Erythroblast (primary cell): ENCODE results near the gene GPC5.
"Not testable (repeated sequence)": the region's sequence is repeated elsewhere in the genome, so short reads cannot be mapped to it uniquely, and the experiment has no call there.

Source experiments
- DNase-seq, 2 experiments: peaks; one replicate each; lab custom pipeline; 2025; lab: John Stamatoyannopoulos, UW
- GATA1 ChIP-seq: IDR thresholded peaks from 2 replicates; pipeline ENCODE4 v1.6.1; 2011; ENCODE audit warnings: low read depth, mild to moderate bottlenecking, control low read depth, low read length, moderate library complexity
- POLR2A ChIP-seq: IDR thresholded peaks from 2 replicates; pipeline ENCODE4 v1.6.1; 2011; ENCODE audit warnings: mild to moderate bottlenecking, low read length

GPC5 gene

GRCh38 chr13:91764527-91764926 lies 366.1 kb downstream of the GPC5 start:
- TF ChIP-seq GATA1 = no peak
- no peak for TF ChIP-seq POLR2A

GRCh38 chr13:91767651-91768050 lies 369.2 kb downstream of the GPC5 start:
- DNase-seq = no peak
- TF ChIP-seq POLR2A (no peak), GATA1 (no peak)

More at GRCh38 chr13:91764527-91764926, 366.1 kb downstream of the GPC5 start:
- no peak for DNase-seq

- TF ChIP-seq POLR2A (no peak), GATA1 (no peak)
- DNase-seq = no peak
Observed at GRCh38 chr13:91768746-91769145, 370.3 kb downstream of the GPC5 start.

- TF ChIP-seq GATA1 (no peak), POLR2A (no peak)
- no peak for DNase-seq
Observed at GRCh38 chr13:91771229-91771628, 372.8 kb downstream of the GPC5 start.

- no peak for DNase-seq
- TF ChIP-seq POLR2A (no peak), GATA1 (no peak)
Observed at GRCh38 chr13:91773591-91774227, 375.3 kb downstream of the GPC5 start.

- DNase-seq = no peak
- TF ChIP-seq POLR2A = no peak
- no peak for TF ChIP-seq GATA1
Observed at GRCh38 chr13:91774397-91774796, 376.0 kb downstream of the GPC5 start.

GRCh38 chr13:91776611-91777193 lies 378.3 kb downstream of the GPC5 start:
- TF ChIP-seq POLR2A (no peak), GATA1 (no peak)
- DNase-seq = no peak

GRCh38 chr13:91778123-91778522 lies 379.7 kb downstream of the GPC5 start:
- TF ChIP-seq GATA1 = no peak
- no peak for TF ChIP-seq POLR2A
- DNase-seq = no peak

GRCh38 chr13:91781982-91782691 lies 383.7 kb downstream of the GPC5 start:
- not testable (repeated sequence) for DNase-seq

GRCh38 chr13:91785431-91786119 lies 387.2 kb downstream of the GPC5 start:
- no peak for TF ChIP-seq GATA1
- TF ChIP-seq POLR2A = no peak
- DNase-seq = no peak

- no peak for DNase-seq
- TF ChIP-seq POLR2A (no peak), GATA1 (no peak)
Observed at GRCh38 chr13:91792054-91792453, 393.6 kb downstream of the GPC5 start.

GRCh38 chr13:91797567-91797966 lies 399.1 kb downstream of the GPC5 start:
- DNase-seq = no peak
- TF ChIP-seq POLR2A (no peak), GATA1 (no peak)

GRCh38 chr13:91798338-91798737 lies 399.9 kb downstream of the GPC5 start:
- DNase-seq = not testable (repeated sequence)

GRCh38 chr13:91801772-91802171 lies 403.4 kb downstream of the GPC5 start:
- DNase-seq = not testable (repeated sequence)
